Ramos (cell line): ENCODE data around the gene MRPS35.

Source experiments
- in situ Hi-C: fragments of 300-500 bp; cut with MboI; formaldehyde crosslinking; loops from one replicate; pipeline ENCODE4 v1.14.3; 2022; ENCODE audit warnings: low sequenced_read_pairs; ENCODE audit not compliant: unreplicated experiment

The MRPS35 gene

DNA sequence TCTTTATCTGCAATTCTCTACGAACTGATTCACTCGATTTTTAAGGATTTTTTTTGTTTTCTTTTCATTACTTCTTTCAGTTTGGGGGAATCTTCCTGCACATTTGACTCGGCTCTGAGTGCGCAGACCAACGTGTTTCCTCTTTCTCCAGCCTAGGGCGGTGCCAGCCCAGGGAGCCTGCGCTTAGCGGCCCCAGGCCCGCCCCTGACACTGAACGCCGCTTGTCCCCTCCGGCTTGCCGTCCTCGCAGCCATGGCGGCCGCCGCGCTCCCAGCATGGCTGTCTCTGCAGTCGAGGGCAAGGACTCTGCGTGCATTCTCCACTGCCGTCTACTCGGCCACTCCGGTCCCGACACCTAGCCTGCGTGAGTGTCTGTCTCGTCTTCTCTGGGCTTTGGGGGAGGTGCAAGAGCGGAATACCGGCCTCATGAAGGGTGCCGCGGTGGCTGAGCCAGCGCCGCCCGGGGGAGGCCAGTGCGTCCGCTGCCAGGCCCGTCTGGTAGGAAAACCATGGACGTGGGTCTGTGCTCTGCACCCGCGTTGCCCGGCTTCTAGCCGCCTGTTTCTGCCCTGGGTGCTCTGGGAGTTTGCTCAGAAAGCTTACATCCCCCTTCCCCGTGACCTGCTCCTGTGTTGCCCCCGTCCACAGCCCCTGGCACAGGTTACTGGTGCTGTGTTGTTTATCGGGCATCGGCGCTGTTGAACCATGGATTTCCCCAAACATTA lies at the start of gene MRPS35:
MRPS35 (plus strand) TSS at position 241 of the 725 bp plus-strand sequence; CDS start at position 253, 12 bp downstream.
- in situ Hi-C loops = no loop called here

DNA sequence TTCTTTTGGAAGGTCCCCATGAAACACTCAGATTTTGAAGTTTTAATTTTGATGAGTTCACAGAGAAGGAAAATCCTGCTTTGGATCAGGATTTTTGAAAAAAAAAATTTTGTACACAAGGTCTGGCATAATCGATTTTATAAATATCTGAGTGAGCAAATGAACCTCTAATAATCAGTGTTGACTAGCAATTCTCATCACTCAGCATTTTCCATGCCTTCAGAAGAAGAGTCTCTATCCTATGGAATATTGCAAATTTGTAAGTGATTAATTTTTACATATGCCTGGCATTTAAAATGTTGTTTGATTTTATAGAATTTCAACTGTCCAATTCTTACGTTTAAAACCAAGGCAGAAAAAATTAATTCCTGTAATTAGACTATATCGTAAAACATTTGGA lies 44.9 kb upstream of the MRPS35 start:
- in situ Hi-C loops = no loop called here

DNA sequence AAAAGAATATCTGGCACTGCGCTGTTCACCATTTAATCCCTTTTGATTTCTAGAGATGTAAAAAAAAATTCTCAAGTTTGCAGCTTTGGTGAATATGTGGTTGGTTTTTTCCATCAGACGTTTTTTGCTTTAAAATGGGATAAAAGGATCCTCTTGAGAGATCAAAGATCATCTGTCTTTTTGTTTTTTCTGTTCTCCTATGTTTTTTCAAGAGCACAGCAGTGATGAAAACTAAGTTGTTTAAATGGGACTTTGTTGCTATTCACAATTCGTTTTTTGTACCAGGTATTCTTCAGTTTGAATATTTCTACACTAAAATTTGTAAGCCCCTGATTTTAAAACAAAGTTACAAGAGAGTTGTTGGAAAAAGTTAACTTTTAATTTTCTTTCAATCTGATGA lies 44.1 kb upstream of the MRPS35 start:
- in situ Hi-C loops = no loop called here

- in situ Hi-C loops = no loop called here
These were observed 43.1 kb upstream of the MRPS35 start for GRCh38 chr12:27667540-27667939.

GRCh38 chr12:27672051-27672450 lies 38.6 kb upstream of the MRPS35 start:
- in situ Hi-C loops = no loop called here

- in situ Hi-C loops = no loop called here
These were observed 38.0 kb upstream of the MRPS35 start for GRCh38 chr12:27672643-27673042.

DNA sequence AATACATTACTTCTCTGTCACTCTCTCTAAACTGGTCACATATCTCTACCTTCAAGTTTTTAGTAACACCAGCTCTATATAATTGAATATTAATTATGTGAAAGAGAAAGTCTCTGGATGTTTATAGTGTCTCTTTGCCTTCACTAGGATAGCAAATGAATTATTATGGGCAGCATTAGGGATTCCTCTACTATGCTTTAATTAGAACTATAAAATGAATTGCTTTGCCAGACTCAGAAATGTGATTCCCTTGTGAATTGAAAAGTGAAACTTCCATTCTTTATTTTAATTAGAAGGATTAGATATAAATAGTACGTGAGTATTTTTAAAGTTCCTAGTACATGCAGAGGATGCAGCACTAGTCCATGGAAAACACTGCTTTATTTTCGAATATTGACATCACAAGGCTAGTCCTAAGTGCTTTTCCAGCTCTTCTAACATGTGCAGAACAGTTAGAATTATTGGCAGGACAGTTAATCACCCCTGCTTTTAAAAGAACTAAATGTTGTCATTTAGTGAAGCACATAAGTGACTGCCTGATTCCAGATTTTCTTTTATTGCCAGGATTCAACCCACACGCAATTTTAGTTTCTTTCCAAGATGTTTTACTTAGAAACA lies 37.4 kb upstream of the MRPS35 start:
- in situ Hi-C loops = no loop called here

DNA sequence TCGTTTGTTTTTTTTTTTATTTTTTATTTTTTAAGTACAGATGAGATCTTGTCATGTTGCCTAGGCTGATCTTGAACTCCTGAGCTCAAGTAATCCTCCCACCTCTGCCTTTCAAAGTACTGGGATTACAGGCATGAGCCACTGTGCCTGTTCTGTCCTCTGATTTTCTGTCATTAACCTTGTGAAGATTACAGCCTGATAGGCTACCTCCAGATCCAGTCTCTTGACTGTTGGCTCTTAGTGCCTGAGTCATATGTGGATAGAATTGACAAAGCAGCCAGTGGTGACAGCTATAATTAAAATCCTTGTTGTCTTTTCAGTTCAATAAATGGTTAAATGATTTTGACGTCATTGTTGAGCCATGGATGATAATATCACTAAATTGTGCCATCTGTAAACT lies 35.6 kb upstream of the MRPS35 start:
- in situ Hi-C loops = no loop called here

- in situ Hi-C loops = no loop called here
These were observed 30.0 kb upstream of the MRPS35 start for GRCh38 chr12:27680619-27681018.

DNA sequence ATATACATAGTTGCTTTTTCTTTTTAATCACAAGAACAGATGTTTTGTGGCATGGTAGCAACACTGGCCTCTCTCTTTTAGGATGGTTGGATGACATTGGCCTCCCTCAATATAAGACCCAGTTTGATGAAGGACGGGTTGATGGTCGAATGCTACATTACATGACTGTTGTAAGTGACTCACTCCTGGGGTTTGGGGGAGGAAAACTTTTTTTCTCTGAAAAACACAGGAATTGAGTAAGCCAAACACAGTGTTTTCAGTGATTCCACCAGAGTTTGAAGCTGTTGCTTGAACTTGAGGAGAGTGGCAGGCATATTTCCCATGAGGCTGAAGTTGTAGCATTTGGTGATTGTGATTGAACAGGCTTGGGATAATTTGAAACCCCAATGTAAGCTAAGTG lies 28.1 kb upstream of the MRPS35 start:
- in situ Hi-C loops = no loop called here

DNA sequence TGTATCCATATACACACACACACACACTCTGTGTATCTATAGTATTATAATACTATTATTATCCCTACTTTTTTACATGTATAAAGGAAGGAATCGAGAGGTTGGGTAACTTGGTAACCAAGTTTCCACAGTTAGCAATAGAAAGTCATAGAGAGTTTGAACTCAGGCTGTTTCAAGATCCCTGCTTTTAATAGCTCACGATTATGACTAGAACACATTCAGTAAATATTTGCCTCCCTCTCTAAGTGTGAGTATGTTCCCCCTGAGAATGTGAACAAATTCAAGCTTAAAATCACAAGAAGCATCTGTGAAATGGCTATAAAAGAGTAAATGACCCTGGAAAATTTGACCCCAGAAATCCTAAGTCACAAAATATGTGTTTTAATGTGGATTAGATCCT lies 25.4 kb upstream of the MRPS35 start:
- in situ Hi-C loops = no loop called here

DNA sequence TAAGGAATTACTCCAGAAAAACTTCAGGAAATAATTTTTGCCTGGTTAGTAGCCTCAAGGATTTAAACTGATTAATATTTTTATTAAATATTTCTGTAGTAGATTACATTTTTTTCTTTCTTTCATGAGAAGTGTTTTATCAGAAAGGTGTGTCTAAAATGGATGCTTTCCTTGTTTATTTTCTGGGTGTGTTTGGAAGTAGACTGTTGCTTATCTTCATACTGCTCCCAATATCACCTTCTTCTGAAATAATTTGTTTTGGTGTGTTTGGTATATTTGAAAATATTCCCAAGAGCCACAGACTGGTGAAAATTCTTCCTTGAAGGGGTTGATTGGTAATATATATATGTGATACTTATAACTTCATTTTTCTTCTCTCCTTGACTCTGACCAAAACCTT lies 24.5 kb upstream of the MRPS35 start:
- in situ Hi-C loops = no loop called here

GRCh38 chr12:27688671-27689070 lies 22.0 kb upstream of the MRPS35 start:
- in situ Hi-C loops = no loop called here

GRCh38 chr12:27689558-27690180 lies 21.0 kb upstream of the MRPS35 start:
- in situ Hi-C loops = no loop called here

- in situ Hi-C loops = no loop called here
These were observed 17.2 kb upstream of the MRPS35 start for GRCh38 chr12:27693403-27693802.

DNA sequence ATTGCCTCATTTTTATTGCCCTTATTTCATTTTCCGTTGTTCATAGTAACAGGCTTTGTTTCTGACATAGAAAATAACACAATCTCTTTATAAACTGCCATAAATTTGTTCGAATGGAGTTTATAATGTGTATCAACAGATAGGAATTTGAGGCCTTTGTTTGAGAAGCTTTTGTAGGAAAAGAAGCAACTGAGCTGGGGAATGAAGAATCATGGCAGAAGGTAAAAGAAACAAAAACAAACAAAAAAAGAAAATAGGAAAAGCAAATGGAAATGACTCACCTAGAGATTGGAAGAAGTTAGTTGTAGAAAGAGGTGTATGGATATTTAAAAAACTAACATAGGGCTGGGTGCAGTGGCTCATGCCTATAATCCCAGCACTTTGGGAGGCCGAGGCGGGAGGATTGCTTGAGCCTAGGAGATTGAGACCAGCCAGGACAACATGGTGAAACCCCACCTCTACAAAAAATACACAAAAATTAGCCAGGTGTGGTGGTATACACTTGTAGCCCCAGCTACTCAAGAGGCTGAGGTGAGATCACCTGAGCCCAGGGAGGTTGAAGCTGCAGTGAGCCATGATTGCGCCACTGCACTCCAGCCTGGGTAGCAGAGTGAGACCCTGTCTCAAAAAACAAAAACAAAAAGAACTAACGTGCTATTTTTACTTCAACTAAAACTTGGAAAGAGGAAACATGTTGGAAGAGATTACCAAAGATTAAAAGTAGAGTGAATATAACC lies 14.9 kb upstream of the MRPS35 start:
- in situ Hi-C loops = no loop called here

DNA sequence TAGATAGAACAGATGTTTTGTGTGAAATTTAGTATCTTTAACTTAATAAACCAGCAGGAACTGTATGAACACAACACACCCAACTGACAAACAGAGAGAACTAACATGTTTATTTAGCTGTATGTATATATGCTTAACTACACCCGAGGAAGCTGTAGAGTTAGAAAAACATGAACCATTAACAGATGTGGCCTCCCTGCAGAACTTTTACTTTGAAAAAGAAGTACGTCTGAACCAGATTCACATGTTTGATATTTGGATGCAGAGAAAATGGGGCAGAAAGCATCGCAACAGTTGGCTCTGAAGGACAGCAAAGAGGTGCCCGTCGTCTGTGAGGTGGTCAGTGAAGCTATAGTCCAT lies 14.4 kb upstream of the MRPS35 start, which contains the start of gene REP15:
REP15 (plus strand) TSS at position 155 of the 360 bp plus-strand sequence; CDS start at position 271, 116 bp downstream.
- in situ Hi-C loops = no loop called here

DNA sequence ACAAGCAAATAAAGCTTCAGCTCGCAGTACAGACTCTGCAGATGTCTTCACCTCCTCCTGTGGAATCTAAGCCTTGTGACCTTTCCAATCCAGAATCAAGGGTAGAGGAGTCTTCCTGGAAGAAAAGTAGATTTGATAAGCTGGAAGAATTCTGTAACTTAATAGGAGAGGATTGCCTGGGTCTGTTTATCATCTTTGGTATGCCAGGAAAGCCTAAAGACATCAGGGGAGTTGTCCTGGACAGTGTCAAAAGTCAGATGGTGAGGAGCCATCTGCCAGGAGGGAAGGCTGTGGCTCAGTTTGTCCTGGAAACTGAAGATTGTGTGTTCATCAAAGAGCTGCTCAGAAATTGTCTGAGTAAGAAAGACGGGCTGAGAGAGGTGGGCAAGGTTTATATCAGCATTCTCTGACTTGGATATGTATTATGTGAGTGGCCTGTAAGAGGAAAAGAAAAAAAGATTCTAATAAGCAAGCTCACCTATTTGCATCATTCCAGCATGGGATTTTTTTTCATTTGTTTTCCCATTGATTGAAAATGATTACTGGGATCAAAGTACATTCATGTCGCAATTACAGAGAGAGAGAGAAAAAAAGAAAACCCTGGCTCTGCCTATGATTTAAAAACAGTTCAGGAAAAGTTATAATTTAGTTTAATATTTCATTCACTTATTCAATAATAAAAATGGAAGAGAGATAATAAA lies 13.6 kb upstream of the MRPS35 start:
- in situ Hi-C loops = no loop called here

DNA sequence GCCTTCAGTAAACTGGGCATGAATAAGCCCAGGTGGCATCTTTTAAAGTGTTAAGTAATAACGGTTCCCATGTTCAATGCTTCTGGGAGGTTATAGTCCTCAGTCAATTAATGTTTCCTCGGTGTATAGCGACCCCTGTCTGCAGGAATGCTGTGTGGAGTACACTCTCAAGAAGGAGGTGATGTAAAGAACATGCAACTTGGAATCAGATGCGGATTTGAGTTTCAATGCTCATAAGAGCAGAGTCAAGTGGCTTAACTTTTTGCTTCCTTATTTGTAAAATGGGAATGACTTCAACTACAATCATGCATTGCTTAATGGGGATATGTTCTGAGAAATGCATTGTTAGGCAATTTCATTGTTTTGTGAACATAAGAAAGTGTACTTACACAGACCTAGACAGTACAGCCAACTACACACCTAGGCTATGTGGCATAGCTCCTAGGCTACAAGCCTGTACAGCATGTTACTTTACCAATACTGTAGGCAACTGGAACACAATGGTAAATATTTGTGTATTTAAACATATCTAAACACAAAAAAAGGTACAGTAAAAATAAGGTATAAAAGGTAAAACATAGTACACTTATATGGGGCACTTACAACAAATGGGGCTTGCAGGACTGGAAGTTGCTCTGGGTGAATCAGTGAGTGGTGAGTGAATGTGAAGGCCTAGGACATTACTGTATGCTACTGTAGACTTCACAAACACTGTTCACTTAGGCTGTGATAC lies 6.7 kb upstream of the MRPS35 start:
- in situ Hi-C loops = no loop called here

DNA sequence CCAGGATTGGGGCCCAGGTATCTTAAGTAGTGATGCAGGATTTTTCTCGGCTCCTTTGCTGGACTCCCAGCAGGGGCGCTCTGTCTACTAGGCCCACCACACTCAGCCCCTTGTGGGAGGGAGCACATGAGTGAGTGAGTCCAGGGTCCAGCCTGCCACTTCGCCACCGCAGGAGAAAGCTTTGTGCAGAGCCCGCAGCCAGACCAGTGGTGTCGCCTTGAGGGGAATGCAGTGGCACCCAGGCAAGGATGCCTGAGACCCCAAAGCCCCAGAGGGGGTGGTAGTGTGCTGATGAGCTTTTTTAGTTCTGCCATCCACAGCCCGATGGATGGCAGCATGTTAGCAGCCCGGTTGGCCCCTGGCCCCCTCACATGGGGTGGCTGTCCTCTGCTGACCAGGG lies 5.4 kb upstream of the MRPS35 start:
- in situ Hi-C loops = no loop called here
